Subcutaneous adipose tissue (tissue), 4 donors: ENCODE measurements around the gene RAI14. TPM values are rescaled to one million over a fixed set of nuclear protein-coding genes. Genes with fewer than 3 reads are reported as not detected.

ENCODE experiments used
- total RNA-seq, 4 donors: library from RNA; depleted of rRNA; stranded (reverse); fragments of >200 nt; gene quantifications; one replicate each; pipeline ENCODE4 v1.1.0, GENCODE V29; 2016
- TF ChIP-seq, protein P1 (sequence below): fragments of 450-650 bp; IDR thresholded peaks from one replicate; pipeline ENCODE4 v1.5.1; 2016; ENCODE audit warnings: low read depth, mild to moderate bottlenecking, control low read depth, antibody characterized with exemption, moderate library complexity

Gene RAI14
- total RNA-seq, 4 donors from 2014 or later = 8.6 to 25.0 (median 13.2) TPM

- TF ChIP-seq, protein P1, sequence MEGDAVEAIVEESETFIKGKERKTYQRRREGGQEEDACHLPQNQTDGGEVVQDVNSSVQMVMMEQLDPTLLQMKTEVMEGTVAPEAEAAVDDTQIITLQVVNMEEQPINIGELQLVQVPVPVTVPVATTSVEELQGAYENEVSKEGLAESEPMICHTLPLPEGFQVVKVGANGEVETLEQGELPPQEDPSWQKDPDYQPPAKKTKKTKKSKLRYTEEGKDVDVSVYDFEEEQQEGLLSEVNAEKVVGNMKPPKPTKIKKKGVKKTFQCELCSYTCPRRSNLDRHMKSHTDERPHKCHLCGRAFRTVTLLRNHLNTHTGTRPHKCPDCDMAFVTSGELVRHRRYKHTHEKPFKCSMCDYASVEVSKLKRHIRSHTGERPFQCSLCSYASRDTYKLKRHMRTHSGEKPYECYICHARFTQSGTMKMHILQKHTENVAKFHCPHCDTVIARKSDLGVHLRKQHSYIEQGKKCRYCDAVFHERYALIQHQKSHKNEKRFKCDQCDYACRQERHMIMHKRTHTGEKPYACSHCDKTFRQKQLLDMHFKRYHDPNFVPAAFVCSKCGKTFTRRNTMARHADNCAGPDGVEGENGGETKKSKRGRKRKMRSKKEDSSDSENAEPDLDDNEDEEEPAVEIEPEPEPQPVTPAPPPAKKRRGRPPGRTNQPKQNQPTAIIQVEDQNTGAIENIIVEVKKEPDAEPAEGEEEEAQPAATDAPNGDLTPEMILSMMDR = no peak
Measured at GRCh38 chr5:34703767-34704713, 47.9 kb downstream of the RAI14 start.

- TF ChIP-seq, protein P1 = no peak
Measured at GRCh38 chr5:34706084-34706483, 50.0 kb downstream of the RAI14 start.

- TF ChIP-seq, protein P1 = no peak
Measured at GRCh38 chr5:34707451-34708107, 51.5 kb downstream of the RAI14 start.

DNA sequence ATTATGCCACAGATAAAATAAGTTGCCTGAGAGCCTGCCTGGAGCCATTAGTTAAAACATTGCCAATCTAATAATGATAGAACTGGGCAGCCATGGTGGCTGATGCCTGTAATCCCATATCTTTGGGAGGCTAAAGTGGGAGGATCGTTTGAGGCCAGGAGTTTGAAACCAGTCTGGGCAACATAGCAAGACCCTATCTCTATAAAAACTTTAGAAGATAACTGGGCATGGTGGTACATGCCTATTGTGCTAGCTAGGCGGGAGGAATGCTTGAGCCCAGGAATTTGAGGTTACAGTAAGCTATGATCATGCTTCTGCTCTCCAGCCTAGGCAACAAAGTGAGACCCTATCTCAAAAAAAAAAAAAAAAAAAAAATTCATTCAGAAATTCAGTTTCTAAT lies 52.6 kb downstream of the RAI14 start:
- TF ChIP-seq, protein P1 = no peak

GRCh38 chr5:34709861-34710673 lies 53.9 kb downstream of the RAI14 start:
- TF ChIP-seq, protein P1 = no peak

- TF ChIP-seq, protein P1 = no peak
Measured at GRCh38 chr5:34712565-34712964, 56.4 kb downstream of the RAI14 start.
